ENCODE measurements around the gene RNU6-1.

GRCh38 chr15:67824976-67825880 is 14.6 kb downstream of the RNU6-1 start, which contains the start of gene SKOR1:
- TF ChIP-seq CTCF (IDR thresholded peaks at IDR 0.05) (no peak), POLR2A (IDR thresholded peaks at IDR 0.05) (no peak)
